Sigmoid colon (tissue), 7 donors: Measurements from ENCODE around the gene GNPAT. TPM values are rescaled to one million over a fixed set of nuclear protein-coding genes. Genes with fewer than 3 reads are reported as not detected.

Experiments
- DNase-seq: peaks from one replicate; pipeline ENCODE4 v3.0.0-alpha.2; 2019
- H3K27ac ChIP-seq, 4 donors: fragments of 200-600 bp; sonication (generic); one replicate each; pipeline ENCODE4 v1.5.1; 2016 to 2019; ENCODE audit warnings: mild to moderate bottlenecking in 1 of 4
- H3K27me3 ChIP-seq, 3 donors: fragments of 200-600 bp; sonication (generic); one replicate each; pipeline ENCODE4 v1.5.1; 2019; ENCODE audit warnings: mild to moderate bottlenecking in 1 of 3
- H3K36me3 ChIP-seq, 4 donors: fragments of 200-600 bp; sonication (generic); one replicate each; pipeline ENCODE4 v1.5.1; 2016 to 2019
- H3K4me1 ChIP-seq, 4 donors: fragments of 200-600 bp; sonication (generic); one replicate each; pipeline ENCODE4 v1.5.1; 2017 to 2019
- H3K4me3 ChIP-seq, 4 donors: fragments of 200-600 bp; sonication (generic); one replicate each; pipeline ENCODE4 v1.5.1; 2017 to 2019; ENCODE audit warnings: mild to moderate bottlenecking in 2 of 4, moderate library complexity in 1 of 4
- H3K9me3 ChIP-seq, 4 donors: fragments of 200-600 bp in 3 of 4; sonication (generic) in 3 of 4; one replicate each; pipeline versions ENCODE4 v1.5.1 to v1.6.1; 2013 to 2019
- EP300 ChIP-seq, 4 donors: sonication (generic); formaldehyde crosslinking; IDR thresholded peaks; one replicate each; pipeline ENCODE4 v1.6.1; 2017; ENCODE audit warnings: antibody characterized with exemption in 4 of 4
- POLR2A ChIP-seq, 2 donors: fragments of 450-650 bp; IDR thresholded peaks; one replicate each; pipeline ENCODE4 v1.6.1; 2016; ENCODE audit warnings: antibody characterized with exemption in 2 of 2, mild to moderate bottlenecking in 2 of 2, moderate library complexity in 2 of 2
- POLR2AphosphoS5 ChIP-seq, 4 donors: sonication (generic); formaldehyde crosslinking; IDR thresholded peaks; one replicate each; pipeline ENCODE4 v1.6.1; 2017; ENCODE audit warnings: antibody characterized with exemption in 4 of 4
- WGBS, 2 donors: extraction: QIAGEN DNeasy Blood & Tissue Kit; methylation state at CpG; one replicate each; pipeline ENCODE4 v1.1.7; 2013; 5-methylcytosine and 5-hydroxymethylcytosine counted together
- intact Hi-C: fragments of 100-400 bp; cut with DNase I; formaldehyde crosslinking; loops from one replicate; pipeline ENCODE4 v1.15.1; 2023
- polyA plus RNA-seq, 3 donors: library from polyadenylated mRNA; stranded (reverse); fragments of 200-250 nt; gene quantifications; one replicate each; pipeline ENCODE4 v1.2.3, GENCODE V29; 2013
- small RNA-seq, 3 donors: library from RNA; depleted of rRNA; stranded (forward); fragments of <200 nt; gene quantifications; one replicate each; pipeline ENCODE3, GENCODE V24; 2016
- total RNA-seq, 4 donors: library from RNA; depleted of rRNA; stranded (reverse); fragments of >200 nt; gene quantifications; one replicate each; pipeline ENCODE4 v1.1.0, GENCODE V29; 2016
- TF ChIP-seq, protein P1 (sequence below), 4 experiments: fragments of 450-650 bp in 3 of 4; fragments of 200-600 bp in 1 of 4; IDR thresholded peaks; one replicate each; pipeline ENCODE4 v1.5.1; 2016 to 2019; ENCODE audit warnings: antibody characterized with exemption in 4 of 4, mild to moderate bottlenecking in 3 of 4, moderate library complexity in 2 of 4
- donor health status: healthy with polysubstance abuse.
- donor health status: Bipolar disorder and iron deficiency.
- donor health status: healthy.

The GNPAT gene
- total and polyA plus RNA-seq, 7 donors: 29.4 to 58.9 (median 45.9) TPM

DNA sequence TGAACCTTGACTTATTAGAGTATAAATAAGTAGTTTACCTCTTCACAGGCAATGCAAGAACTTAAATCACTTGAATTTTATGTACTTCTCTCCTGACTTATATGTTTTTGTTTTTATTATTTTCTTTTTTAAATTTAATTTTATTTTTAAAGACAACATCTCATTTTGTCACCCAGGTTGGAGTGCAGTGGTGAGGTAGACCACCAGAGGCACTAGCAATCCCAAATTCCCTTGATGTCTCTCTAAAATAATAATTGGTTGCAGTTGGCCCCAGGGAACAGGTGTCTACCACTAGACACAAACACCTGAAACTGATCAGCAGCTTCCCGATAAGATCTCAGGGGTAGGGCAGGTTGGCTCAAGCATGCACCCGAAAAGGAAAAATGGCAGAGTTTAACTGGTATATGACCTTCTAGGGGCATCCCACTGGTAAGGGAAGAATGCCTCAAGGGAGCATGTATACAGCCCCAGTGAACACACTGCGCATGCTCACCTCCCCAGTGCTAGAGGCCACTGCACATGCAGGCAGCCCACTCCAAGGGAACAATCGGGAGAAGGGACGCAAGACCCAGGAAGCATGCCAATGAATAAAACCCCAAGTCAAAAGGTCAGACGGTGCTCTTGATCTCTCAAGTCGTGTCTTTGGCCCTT, 82.0 kb downstream of the GNPAT start:
- WGBS, 2 donors: 82 to 86% methylated on average over 7 of the region's 7 CpGs
- TF ChIP-seq EP300 (IDR thresholded peaks at IDR 0.05): no peak
- TF ChIP-seq POLR2AphosphoS5 (IDR thresholded peaks at IDR 0.05): no peak

DNA sequence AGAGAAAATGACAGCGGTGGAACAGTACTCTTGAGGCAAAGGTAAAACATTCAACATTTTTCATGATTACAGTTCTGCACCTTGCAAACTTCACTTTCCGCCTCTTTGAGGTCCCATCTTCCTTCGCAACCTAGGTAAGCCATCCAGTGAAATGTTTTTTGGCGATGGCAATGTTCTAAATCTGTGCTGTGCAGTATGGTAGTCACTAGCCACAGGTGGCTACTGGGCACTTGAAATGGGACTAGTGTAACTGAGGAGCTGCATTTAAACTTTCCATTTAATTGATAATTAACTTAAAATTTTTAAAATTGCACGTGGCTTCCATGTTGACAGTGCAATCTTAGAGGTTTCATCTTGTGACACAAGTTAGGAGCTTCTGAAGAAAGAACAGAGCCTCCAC, 83.6 kb downstream of the GNPAT start:
- no peak overlapping the region for H3K4me3 ChIP-seq
- no peak overlapping the region for H3K27ac ChIP-seq
- intact Hi-C loops: no loop called here
- no peak for TF ChIP-seq POLR2AphosphoS5 (IDR thresholded peaks at IDR 0.05)
- no peak for TF ChIP-seq EP300 (IDR thresholded peaks at IDR 0.05)
- TF ChIP-seq, protein P1, sequence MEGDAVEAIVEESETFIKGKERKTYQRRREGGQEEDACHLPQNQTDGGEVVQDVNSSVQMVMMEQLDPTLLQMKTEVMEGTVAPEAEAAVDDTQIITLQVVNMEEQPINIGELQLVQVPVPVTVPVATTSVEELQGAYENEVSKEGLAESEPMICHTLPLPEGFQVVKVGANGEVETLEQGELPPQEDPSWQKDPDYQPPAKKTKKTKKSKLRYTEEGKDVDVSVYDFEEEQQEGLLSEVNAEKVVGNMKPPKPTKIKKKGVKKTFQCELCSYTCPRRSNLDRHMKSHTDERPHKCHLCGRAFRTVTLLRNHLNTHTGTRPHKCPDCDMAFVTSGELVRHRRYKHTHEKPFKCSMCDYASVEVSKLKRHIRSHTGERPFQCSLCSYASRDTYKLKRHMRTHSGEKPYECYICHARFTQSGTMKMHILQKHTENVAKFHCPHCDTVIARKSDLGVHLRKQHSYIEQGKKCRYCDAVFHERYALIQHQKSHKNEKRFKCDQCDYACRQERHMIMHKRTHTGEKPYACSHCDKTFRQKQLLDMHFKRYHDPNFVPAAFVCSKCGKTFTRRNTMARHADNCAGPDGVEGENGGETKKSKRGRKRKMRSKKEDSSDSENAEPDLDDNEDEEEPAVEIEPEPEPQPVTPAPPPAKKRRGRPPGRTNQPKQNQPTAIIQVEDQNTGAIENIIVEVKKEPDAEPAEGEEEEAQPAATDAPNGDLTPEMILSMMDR (IDR thresholded peaks at IDR 0.05): no peak
- TF ChIP-seq POLR2A (IDR thresholded peaks at IDR 0.05): no peak
- no peaks in the 10 kb centered on the region for H3K9me3 ChIP-seq
- WGBS, 2 donors: 82 to 84% methylated on average over 5 of the region's 5 CpGs
- no peaks in the 10 kb centered on the region for H3K27me3 ChIP-seq
- no peaks in the 10 kb centered on the region for H3K36me3 ChIP-seq
- no peaks in the 10 kb centered on the region for H3K4me1 ChIP-seq
- DNase-seq: no peak

More for the DNA sequence above, 82.0 kb downstream of the GNPAT start:
- no peaks in the 10 kb centered on the region for H3K9me3 ChIP-seq
- no peaks in the 10 kb centered on the region for H3K4me1 ChIP-seq
- no peaks in the 10 kb centered on the region for H3K27me3 ChIP-seq
- H3K27ac ChIP-seq: no peak overlapping the region
- H3K4me3 ChIP-seq: no peak overlapping the region
- intact Hi-C loops: no loop called here
- no peak for DNase-seq
- no peaks in the 10 kb centered on the region for H3K36me3 ChIP-seq

DNA sequence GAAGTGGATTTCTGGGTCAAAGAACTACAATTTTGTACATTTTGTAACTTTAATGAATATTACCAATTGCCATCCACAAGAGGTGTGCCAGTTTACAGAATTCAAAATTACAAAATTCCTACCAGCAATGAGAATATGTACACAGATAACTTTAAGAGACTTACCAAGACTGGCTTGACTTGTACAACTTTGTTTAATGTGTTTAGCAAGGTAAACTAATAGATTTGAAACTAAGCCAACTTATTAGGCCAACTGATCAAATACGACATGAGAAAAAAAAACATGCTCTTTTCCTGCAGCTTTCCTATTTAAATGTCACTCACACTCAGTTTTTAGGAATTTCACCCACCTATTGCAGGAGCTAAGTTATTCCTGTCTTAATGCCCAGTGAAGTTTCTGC, 85.2 kb downstream of the GNPAT start:
- no peak overlapping the region for H3K4me3 ChIP-seq
- H3K27me3 ChIP-seq: no peaks in the 10 kb centered on the region
- peaks cover 0 to under 1% (median 0%) of the 10 kb centered on the region in 4 donors for H3K36me3 ChIP-seq
- 50 to 85% methylated on average over 1 of the region's 1 CpG for WGBS, 2 donors
- intact Hi-C loops: no loop called here
- no peak for TF ChIP-seq POLR2AphosphoS5 (IDR thresholded peaks at IDR 0.05)
- TF ChIP-seq EP300 (IDR thresholded peaks at IDR 0.05): no peak
- TF ChIP-seq, protein P1 (IDR thresholded peaks at IDR 0.05): no peak
- no peak for TF ChIP-seq POLR2A (IDR thresholded peaks at IDR 0.05)
- H3K4me1 ChIP-seq: no peaks in the 10 kb centered on the region
- no peaks in the 10 kb centered on the region for H3K9me3 ChIP-seq
- no peak overlapping the region for H3K27ac ChIP-seq
- no peak for DNase-seq

Small RNA genes lying within 50 kb of the gene (small RNA-seq; reads per million reads assigned to genes)
- 0 reads per million in 3 donors for gene RNA5SP80

Other genes with a start within 250 kb of the GNPAT start
- 1 to 10 TPM; 2.5 to 9.9 (median 8.1) TPM for gene FAM89A, start 201.0 kb upstream of the GNPAT start, total RNA-seq
- 1 to 10 TPM; 2.3 to 5.8 (median 3.6) TPM for gene FAM89A, start 201.0 kb upstream of the GNPAT start, polyA plus RNA-seq
- gene TRIM67, start 79.2 kb upstream of the GNPAT start, total RNA-seq: under 1 TPM in 3 of 4 donors, not detected in 1; under 0.01 to 0.36 (median 0.28) TPM
- under 1 TPM; under 0.01 to 0.09 (median under 0.01) TPM for gene TRIM67, start 79.2 kb upstream of the GNPAT start, polyA plus RNA-seq
- 10 to 100 TPM in 3 of 4 donors, 1 to 10 TPM in 1; 9.5 to 11.7 (median 11.3) TPM for gene EXOC8, start 96.6 kb downstream of the GNPAT start, total RNA-seq
- 1 to 10 TPM; 3.0 to 6.6 (median 3.9) TPM for gene EXOC8, start 96.6 kb downstream of the GNPAT start, polyA plus RNA-seq
- gene SPRTN, start 97.1 kb downstream of the GNPAT start, total RNA-seq: 10 to 100 TPM; 10.5 to 16.1 (median 13.2) TPM
- gene SPRTN, start 97.1 kb downstream of the GNPAT start, polyA plus RNA-seq: 1 to 10 TPM; 5.2 to 6.0 (median 5.3) TPM
- 10 to 100 TPM; 37.8 to 51.7 (median 46.0) TPM for gene EGLN1, start 181.1 kb downstream of the GNPAT start, total RNA-seq
- 10 to 100 TPM; 16.2 to 36.3 (median 18.0) TPM for gene EGLN1, start 181.1 kb downstream of the GNPAT start, polyA plus RNA-seq